NCI-H446 (cell line): ENCODE measurements around the gene ARHGEF19.
"Not testable (repeated sequence)": the region's sequence is repeated elsewhere in the genome, so short reads cannot be mapped to it uniquely, and the experiment has no call there.

Experiments
- DNase-seq, 2 experiments: peaks; one replicate each; lab custom pipeline; 2025; lab: John Stamatoyannopoulos, UW

The ARHGEF19 gene

GRCh38 chr1:16212251-16212961, at the start of gene ARHGEF19:
TSS of gene ARHGEF19 (minus strand) at chr1:16212652. CDS start at chr1:16209054, 3,598 bp downstream.
- DNase-seq = peak in 1 of 2 experiments; percentile 24

- no peak for DNase-seq
These were observed 49.6 kb upstream of the ARHGEF19 start for GRCh38 chr1:16262067-16262466.

GRCh38 chr1:16260814-16261213, 48.4 kb upstream of the ARHGEF19 start:
- DNase-seq = no peak

- DNase-seq = no peak
These were observed 46.2 kb upstream of the ARHGEF19 start for GRCh38 chr1:16258591-16259135.

- DNase-seq = no peak
These were observed 45.5 kb upstream of the ARHGEF19 start for GRCh38 chr1:16257968-16258367.

- not testable (repeated sequence) for DNase-seq
These were observed 45.1 kb upstream of the ARHGEF19 start for GRCh38 chr1:16257556-16257955.

GRCh38 chr1:16256478-16256877, 44.0 kb upstream of the ARHGEF19 start:
- DNase-seq = no peak

- no peak for DNase-seq
These were observed 41.9 kb upstream of the ARHGEF19 start for GRCh38 chr1:16254263-16254928.

GRCh38 chr1:16253332-16253922, 41.0 kb upstream of the ARHGEF19 start:
- DNase-seq = no peak

- no peak for DNase-seq
These were observed 40.5 kb upstream of the ARHGEF19 start for GRCh38 chr1:16252912-16253311.

GRCh38 chr1:16251381-16251780, 38.9 kb upstream of the ARHGEF19 start:
- no peak for DNase-seq

- no peak for DNase-seq
These were observed 38.2 kb upstream of the ARHGEF19 start for GRCh38 chr1:16250524-16251251.

GRCh38 chr1:16249596-16250241, 37.3 kb upstream of the ARHGEF19 start:
- peak in 1 of 2 experiments; percentile 24 for DNase-seq

- DNase-seq = peak; percentile 80 to 95
These were observed 36.4 kb upstream of the ARHGEF19 start for GRCh38 chr1:16248603-16249516.

- DNase-seq = no peak
These were observed 35.6 kb upstream of the ARHGEF19 start for GRCh38 chr1:16248007-16248436.

- no peak for DNase-seq
These were observed 35.0 kb upstream of the ARHGEF19 start for GRCh38 chr1:16247441-16247840.

- DNase-seq = no peak
These were observed 34.5 kb upstream of the ARHGEF19 start for GRCh38 chr1:16246961-16247360.

- DNase-seq = not testable (repeated sequence)
These were observed 33.8 kb upstream of the ARHGEF19 start for GRCh38 chr1:16246239-16246638.

- no peak for DNase-seq
These were observed 33.2 kb upstream of the ARHGEF19 start for GRCh38 chr1:16245476-16246196.
